OCI-LY1 (cell line): ENCODE data around the gene PCDHGB4.
A peak's percentile ranks its signal among the peaks of the same experiment; 100 is the strongest.
"Not testable (repeated sequence)": the region's sequence is repeated elsewhere in the genome, so short reads cannot be mapped to it uniquely, and the experiment has no call there.

Experiments
- H2AFZ ChIP-seq: fragments of 200-600 bp; sonication (generic), shearing (Covaris generic); 2 replicates; pipeline ENCODE4 v1.6.0; 2014; ENCODE audit warnings: antibody characterized with exemption, mild to moderate bottlenecking, low read length
- H3F3A ChIP-seq: fragments of 200-600 bp; sonication (generic), shearing (Covaris generic); 2 replicates; pipeline ENCODE4 v1.6.0; 2014; ENCODE audit warnings: mild to moderate bottlenecking, antibody characterized with exemption, low read length, moderate library complexity; ENCODE audit not compliant: insufficient read depth
- H3K27ac ChIP-seq: fragments of 200-600 bp; sonication (generic); 2 replicates; pipeline ENCODE4 v1.5.1; 2014; ENCODE audit warnings: low read length, mixed run types, mild to moderate bottlenecking, low read depth; ENCODE audit not compliant: poor library complexity, severe bottlenecking
- H3K27me3 ChIP-seq: fragments of 200-600 bp; sonication (generic); 2 replicates; pipeline ENCODE4 v1.6.0; 2014; ENCODE audit warnings: antibody characterized with exemption, mild to moderate bottlenecking, low read length, moderate library complexity; ENCODE audit not compliant: insufficient read depth
- H3K36me3 ChIP-seq: fragments of 200-600 bp; sonication (generic); 2 replicates; pipeline ENCODE4 v1.6.1; 2014; ENCODE audit warnings: mild to moderate bottlenecking, antibody characterized with exemption, low read length, moderate library complexity, mixed read lengths; ENCODE audit not compliant: insufficient read depth
- H3K4me1 ChIP-seq: fragments of 200-600 bp; sonication (generic); 2 replicates; pipeline ENCODE4 v1.5.1; 2014; ENCODE audit warnings: mild to moderate bottlenecking, low read length, moderate library complexity; ENCODE audit not compliant: insufficient read depth, severe bottlenecking
- H3K4me2 ChIP-seq: fragments of 200-600 bp; sonication (generic), shearing (Covaris generic); 2 replicates; pipeline ENCODE4 v1.6.1; 2014; ENCODE audit warnings: low read length
- H3K4me3 ChIP-seq: fragments of 200-600 bp; sonication (generic); 2 replicates; pipeline ENCODE4 v1.5.1; 2014; ENCODE audit warnings: low read length, low read depth, mild to moderate bottlenecking, mixed read lengths; ENCODE audit not compliant: poor library complexity, severe bottlenecking
- H3K79me2 ChIP-seq: fragments of 200-600 bp; shearing (Covaris generic); 2 replicates; pipeline ENCODE4 v1.6.1; 2016; ENCODE audit warnings: mixed run types, low read length, mixed read lengths; ENCODE audit not compliant: insufficient read depth
- H3K9ac ChIP-seq: fragments of 200-600 bp; sonication (generic), shearing (Covaris generic); 2 replicates; pipeline ENCODE4 v1.6.1; 2014; ENCODE audit warnings: mild to moderate bottlenecking, low read length, mixed read lengths
- H3K9me2 ChIP-seq: fragments of 200-600 bp; sonication (generic), shearing (Covaris generic); 2 replicates; pipeline ENCODE4 v1.6.1; 2014; ENCODE audit warnings: low read depth, mild to moderate bottlenecking, low read length, mixed read lengths
- H3K9me3 ChIP-seq: fragments of 200-600 bp; shearing (Covaris generic); 2 replicates; pipeline ENCODE4 v1.6.1; 2014; ENCODE audit warnings: low read length, mixed read lengths
- H4K20me1 ChIP-seq: fragments of 200-600 bp; sonication (generic), shearing (Covaris generic); 2 replicates; pipeline ENCODE4 v1.6.0; 2016; ENCODE audit warnings: mild to moderate bottlenecking, low read length; ENCODE audit not compliant: insufficient read depth
- CTCF ChIP-seq: fragments of 200-600 bp; sonication (generic), shearing (Covaris generic); IDR thresholded peaks from 2 replicates; pipeline ENCODE4 v1.5.1; 2017; ENCODE audit warnings: mild to moderate bottlenecking, antibody characterized with exemption, low read length, moderate library complexity, mixed read lengths
- EZH2 ChIP-seq: fragments of 200-600 bp; sonication (generic), shearing (Covaris generic); IDR thresholded peaks from 2 replicates; pipeline ENCODE4 v1.8.0; 2017; ENCODE audit warnings: borderline replicate concordance, mixed run types, mild to moderate bottlenecking, antibody characterized with exemption, low read length, moderate library complexity, mixed read lengths

Gene PCDHGB4

GRCh38 chr5:141373673-141374317 is 13.7 kb upstream of the PCDHGB4 start, which contains the start of gene PCDHGA6:
PCDHGA6 (plus strand) TSS chr5:141373891; CDS start chr5:141374084, 193 bp downstream.
- Histone ChIP-seq H3K4me2 (no peak within 1 kb of the TSS), H3K27me3 (no peaks in the 10 kb centered on the region), H3K9ac (no peak within 1 kb of the TSS), H4K20me1 (no peaks in the 10 kb centered on the region), H3K27ac (no peak within 1 kb of the TSS), H3K9me2 (no peaks in the 10 kb centered on the region), H3K9me3 (peaks cover 19% of the 10 kb centered on the region), H3K4me1 (no peaks in the 10 kb centered on the region), H3K79me2 (no peaks in the 10 kb centered on the region), H3F3A (0 out of 2 replicates have a peak, but pooled peaks cover 3% of the 10 kb centered on the region), H3K36me3 (no peaks in the 10 kb centered on the region), H3K4me3 (no peak within 1 kb of the TSS), H2AFZ (no peak within 1 kb of the TSS)
- peak; percentile 18; the same call in 1 of the 2 replicates for TF ChIP-seq CTCF
- no peak for TF ChIP-seq EZH2

GRCh38 chr5:141374627-141375026 is 12.9 kb upstream of the PCDHGB4 start:
- Histone ChIP-seq H3K27ac (no peak overlapping the region), H3K36me3 (no peaks in the 10 kb centered on the region), H3K9me2 (no peaks in the 10 kb centered on the region), H3F3A (0 out of 2 replicates have a peak, but pooled peaks cover 3% of the 10 kb centered on the region), H3K27me3 (no peaks in the 10 kb centered on the region), H4K20me1 (no peaks in the 10 kb centered on the region), H3K79me2 (no peaks in the 10 kb centered on the region), H3K9me3 (peaks cover 19% of the 10 kb centered on the region), H2AFZ (no peak overlapping the region), H3K4me1 (no peaks in the 10 kb centered on the region), H3K4me2 (no peak overlapping the region), H3K4me3 (no peak overlapping the region), H3K9ac (no peak overlapping the region)
- TF ChIP-seq EZH2 (no peak), CTCF (no peak)

- H3F3A ChIP-seq, H2AFZ ChIP-seq, H3K9me2 ChIP-seq, H4K20me1 ChIP-seq, H3K79me2 ChIP-seq, H3K4me2 ChIP-seq, H3K4me3 ChIP-seq, H3K27ac ChIP-seq, H3K27me3 ChIP-seq, H3K4me1 ChIP-seq, H3K9ac ChIP-seq, H3K36me3 ChIP-seq: not testable (repeated sequence)
- H3K9me3 ChIP-seq = peaks cover 19% of the 10 kb centered on the region
Measured at GRCh38 chr5:141375444-141376155, 11.9 kb upstream of the PCDHGB4 start.
